ENCODE data around the gene PHACTR2.
"Not testable (repeated sequence)": the region's sequence is repeated elsewhere in the genome, so short reads cannot be mapped to it uniquely, and the experiment has no call there.

The PHACTR2 gene

GRCh38 chr6:143792402-143793279 is 114.9 kb downstream of the PHACTR2 start:
- Histone ChIP-seq H3K9ac (ENCODE audit: low read length) (no peak overlapping the region), H3K27ac (ENCODE audit: low read depth, low read length) (no peak overlapping the region), H3K36me3 (ENCODE audit: control insufficient read depth, insufficient read depth, low read length) (peaks cover 49% of the 10 kb centered on the region), H3K4me1 (ENCODE audit: control insufficient read depth, insufficient read depth, low read length) (no peaks in the 10 kb centered on the region), H3K9me3 (ENCODE audit: control insufficient read depth, insufficient read depth, low read depth, low read length) (peaks cover 14% of the 10 kb centered on the region), H3K27me3 (ENCODE audit: control insufficient read depth, insufficient read depth, low read length) (no peaks in the 10 kb centered on the region), H3K4me3 (ENCODE audit: low read depth, low read length) (no peak overlapping the region)

- Histone ChIP-seq H3K27me3 (ENCODE audit: control insufficient read depth, insufficient read depth, low read length) (no peaks in the 10 kb centered on the region), H3K9me3 (ENCODE audit: control insufficient read depth, insufficient read depth, low read depth, low read length) (peaks cover 14% of the 10 kb centered on the region), H3K36me3 (ENCODE audit: control insufficient read depth, insufficient read depth, low read length) (peaks cover 45% of the 10 kb centered on the region), H3K4me3 (ENCODE audit: low read depth, low read length) (no peak overlapping the region), H3K27ac (ENCODE audit: low read depth, low read length) (no peak overlapping the region), H3K4me1 (ENCODE audit: control insufficient read depth, insufficient read depth, low read length) (no peaks in the 10 kb centered on the region), H3K9ac (ENCODE audit: low read length) (no peak overlapping the region)
Observed at GRCh38 chr6:143793280-143793619, 115.5 kb downstream of the PHACTR2 start.

GRCh38 chr6:143796551-143796950 is 118.8 kb downstream of the PHACTR2 start:
- not testable (repeated sequence) for H3K4me1 ChIP-seq (ENCODE audit: control insufficient read depth, insufficient read depth, low read length); H3K27me3 ChIP-seq (ENCODE audit: control insufficient read depth, insufficient read depth, low read length); H3K9ac ChIP-seq (ENCODE audit: low read length); H3K27ac ChIP-seq (ENCODE audit: low read depth, low read length); H3K4me3 ChIP-seq (ENCODE audit: low read depth, low read length)
- peaks cover 17% of the 10 kb centered on the region for H3K36me3 ChIP-seq (ENCODE audit: control insufficient read depth, insufficient read depth, low read length)
- H3K9me3 ChIP-seq (ENCODE audit: control insufficient read depth, insufficient read depth, low read depth, low read length): peaks cover 14% of the 10 kb centered on the region

GRCh38 chr6:143798487-143798886 is 120.7 kb downstream of the PHACTR2 start:
- H3K27ac ChIP-seq (ENCODE audit: low read depth, low read length); H3K9ac ChIP-seq (ENCODE audit: low read length); H3K36me3 ChIP-seq (ENCODE audit: control insufficient read depth, insufficient read depth, low read length); H3K4me3 ChIP-seq (ENCODE audit: low read depth, low read length); H3K27me3 ChIP-seq (ENCODE audit: control insufficient read depth, insufficient read depth, low read length); H3K4me1 ChIP-seq (ENCODE audit: control insufficient read depth, insufficient read depth, low read length); H3K9me3 ChIP-seq (ENCODE audit: control insufficient read depth, insufficient read depth, low read depth, low read length): not testable (repeated sequence)

GRCh38 chr6:143802833-143803565 is 125.2 kb downstream of the PHACTR2 start:
- peaks cover 25% of the 10 kb centered on the region for H3K36me3 ChIP-seq (ENCODE audit: control insufficient read depth, insufficient read depth, low read length)
- H3K27ac ChIP-seq (ENCODE audit: low read depth, low read length): no peak overlapping the region
- no peak overlapping the region for H3K4me3 ChIP-seq (ENCODE audit: low read depth, low read length)
- H3K9ac ChIP-seq (ENCODE audit: low read length): no peak overlapping the region
- H3K27me3 ChIP-seq (ENCODE audit: control insufficient read depth, insufficient read depth, low read length): no peaks in the 10 kb centered on the region
- H3K9me3 ChIP-seq (ENCODE audit: control insufficient read depth, insufficient read depth, low read depth, low read length): no peaks in the 10 kb centered on the region
- H3K4me1 ChIP-seq (ENCODE audit: control insufficient read depth, insufficient read depth, low read length): peaks cover 10% of the 10 kb centered on the region

- peak overlapping the region; percentile 79 for H3K27ac ChIP-seq (ENCODE audit: low read depth, low read length)
- H3K4me3 ChIP-seq (ENCODE audit: low read depth, low read length): no peak overlapping the region
- no peaks in the 10 kb centered on the region for H3K27me3 ChIP-seq (ENCODE audit: control insufficient read depth, insufficient read depth, low read length)
- H3K9ac ChIP-seq (ENCODE audit: low read length): no peak overlapping the region
- H3K4me1 ChIP-seq (ENCODE audit: control insufficient read depth, insufficient read depth, low read length): peaks cover 10% of the 10 kb centered on the region
- H3K9me3 ChIP-seq (ENCODE audit: control insufficient read depth, insufficient read depth, low read depth, low read length): no peaks in the 10 kb centered on the region
- H3K36me3 ChIP-seq (ENCODE audit: control insufficient read depth, insufficient read depth, low read length): peaks cover 31% of the 10 kb centered on the region
Observed at GRCh38 chr6:143803769-143804568, 126.2 kb downstream of the PHACTR2 start.

- Histone ChIP-seq H3K4me3 (ENCODE audit: low read depth, low read length) (no peak overlapping the region), H3K36me3 (ENCODE audit: control insufficient read depth, insufficient read depth, low read length) (peaks cover 31% of the 10 kb centered on the region), H3K27ac (ENCODE audit: low read depth, low read length) (no peak overlapping the region), H3K27me3 (ENCODE audit: control insufficient read depth, insufficient read depth, low read length) (no peaks in the 10 kb centered on the region), H3K9ac (ENCODE audit: low read length) (no peak overlapping the region), H3K4me1 (ENCODE audit: control insufficient read depth, insufficient read depth, low read length) (peaks cover 10% of the 10 kb centered on the region), H3K9me3 (ENCODE audit: control insufficient read depth, insufficient read depth, low read depth, low read length) (no peaks in the 10 kb centered on the region)
Observed at GRCh38 chr6:143804835-143805239, 127.1 kb downstream of the PHACTR2 start.

- no peaks in the 10 kb centered on the region for H3K27me3 ChIP-seq (ENCODE audit: control insufficient read depth, insufficient read depth, low read length)
- H3K27ac ChIP-seq (ENCODE audit: low read depth, low read length): no peak overlapping the region
- peaks cover 10% of the 10 kb centered on the region for H3K4me1 ChIP-seq (ENCODE audit: control insufficient read depth, insufficient read depth, low read length)
- peaks cover 31% of the 10 kb centered on the region for H3K36me3 ChIP-seq (ENCODE audit: control insufficient read depth, insufficient read depth, low read length)
- no peak overlapping the region for H3K9ac ChIP-seq (ENCODE audit: low read length)
- H3K4me3 ChIP-seq (ENCODE audit: low read depth, low read length): no peak overlapping the region
- no peaks in the 10 kb centered on the region for H3K9me3 ChIP-seq (ENCODE audit: control insufficient read depth, insufficient read depth, low read depth, low read length)
Observed at GRCh38 chr6:143806282-143807102, 128.7 kb downstream of the PHACTR2 start.

- no peak overlapping the region for H3K27ac ChIP-seq (ENCODE audit: low read depth, low read length)
- no peak overlapping the region for H3K4me3 ChIP-seq (ENCODE audit: low read depth, low read length)
- H3K9ac ChIP-seq (ENCODE audit: low read length): no peak overlapping the region
- H3K4me1 ChIP-seq (ENCODE audit: control insufficient read depth, insufficient read depth, low read length): peaks cover 10% of the 10 kb centered on the region
- peaks cover 26% of the 10 kb centered on the region for H3K36me3 ChIP-seq (ENCODE audit: control insufficient read depth, insufficient read depth, low read length)
- H3K27me3 ChIP-seq (ENCODE audit: control insufficient read depth, insufficient read depth, low read length): no peaks in the 10 kb centered on the region
- H3K9me3 ChIP-seq (ENCODE audit: control insufficient read depth, insufficient read depth, low read depth, low read length): no peaks in the 10 kb centered on the region
Observed at GRCh38 chr6:143807103-143807772, 129.5 kb downstream of the PHACTR2 start.

- Histone ChIP-seq H3K4me3 (ENCODE audit: low read depth, low read length) (no peak overlapping the region), H3K9ac (ENCODE audit: low read length) (no peak overlapping the region), H3K4me1 (ENCODE audit: control insufficient read depth, insufficient read depth, low read length) (no peaks in the 10 kb centered on the region), H3K36me3 (ENCODE audit: control insufficient read depth, insufficient read depth, low read length) (peaks cover 26% of the 10 kb centered on the region), H3K27me3 (ENCODE audit: control insufficient read depth, insufficient read depth, low read length) (no peaks in the 10 kb centered on the region), H3K9me3 (ENCODE audit: control insufficient read depth, insufficient read depth, low read depth, low read length) (no peaks in the 10 kb centered on the region), H3K27ac (ENCODE audit: low read depth, low read length) (no peak overlapping the region)
Observed at GRCh38 chr6:143810745-143811144, 133.0 kb downstream of the PHACTR2 start.
